ENCODE results near the gene ZBTB3. TPM values are rescaled to one million over a fixed set of nuclear protein-coding genes. Genes with fewer than 3 reads are reported as not detected.
"Not testable (repeated sequence)": the region's sequence is repeated elsewhere in the genome, so short reads cannot be mapped to it uniquely, and the experiment has no call there.

ZBTB3 gene
- total RNA-seq, 1 donor from 2014 or later = 10.9 TPM

DNA sequence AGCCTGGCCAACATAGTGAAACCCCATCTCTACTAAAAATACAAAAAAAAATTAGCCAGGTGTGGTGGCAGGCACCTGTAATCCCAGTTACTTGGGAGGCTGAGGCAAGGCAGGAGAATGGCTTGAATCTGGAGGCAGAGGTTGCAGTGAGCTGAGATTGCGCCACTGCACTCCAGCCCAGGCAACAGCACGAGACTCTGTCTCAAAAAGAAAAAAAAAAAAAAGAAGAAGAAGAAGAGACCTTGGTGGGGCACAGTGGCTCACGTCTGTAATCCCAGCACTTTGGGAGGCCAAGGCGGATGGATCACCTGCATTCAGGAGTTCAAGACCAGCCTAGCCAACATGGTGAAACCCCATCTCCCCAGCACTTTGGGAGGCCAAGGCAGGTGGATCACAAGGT is 50.0 kb downstream of the ZBTB3 start:
- intact Hi-C loops (cut with DNase I) = not testable (repeated sequence)
- DNase-seq (ENCODE audit: low spot score) = peak; percentile 35

- intact Hi-C loops (cut with DNase I) = no loop called here
- peak; percentile 36 for DNase-seq (ENCODE audit: low spot score)
Measured at GRCh38 chr11:62702246-62702645, 51.7 kb downstream of the ZBTB3 start.

Small RNA genes lying within 50 kb of the gene (microRNA-seq; reads per million reads assigned to microRNA genes)
- gene MIR6514 = not detected
- not detected for gene MIR6748

Other genes with a start within 250 kb of the ZBTB3 start
- 485 TPM for gene AHNAK, start 207.4 kb downstream of the ZBTB3 start, total RNA-seq
- 735 TPM for gene EEF1G, start 180.3 kb downstream of the ZBTB3 start, total RNA-seq
- 11.7 TPM for gene TUT1, start 162.6 kb downstream of the ZBTB3 start, total RNA-seq
- 36.8 TPM for gene MTA2, start 152.3 kb downstream of the ZBTB3 start, total RNA-seq
- gene EML3, start 141.4 kb downstream of the ZBTB3 start, total RNA-seq = 29.6 TPM
- 6.0 TPM for gene ROM1, start 140.9 kb downstream of the ZBTB3 start, total RNA-seq
- 16.0 TPM for gene B3GAT3, start 132.2 kb downstream of the ZBTB3 start, total RNA-seq
- gene GANAB, start 107.5 kb downstream of the ZBTB3 start, total RNA-seq = 99.8 TPM
- 10.0 TPM for gene INTS5, start 100.9 kb downstream of the ZBTB3 start, total RNA-seq
- gene C11orf98, start 89.0 kb downstream of the ZBTB3 start, total RNA-seq = 25.4 TPM
- 7.5 TPM for gene CSKMT, start 88.8 kb downstream of the ZBTB3 start, total RNA-seq
- 6.9 TPM for gene UQCC3, start 82.5 kb downstream of the ZBTB3 start, total RNA-seq
- 2.4 TPM for gene LBHD1, start 81.9 kb downstream of the ZBTB3 start, total RNA-seq
- 62.9 TPM for gene UBXN1, start 75.1 kb downstream of the ZBTB3 start, total RNA-seq
- 2.9 TPM for gene LRRN4CL, start 64.6 kb downstream of the ZBTB3 start, total RNA-seq
- gene BSCL2, start 46.7 kb downstream of the ZBTB3 start, total RNA-seq = 13.3 TPM
- gene GNG3, start 46.5 kb downstream of the ZBTB3 start, total RNA-seq = 0.27 TPM
- gene HNRNPUL2, start 26.7 kb downstream of the ZBTB3 start, total RNA-seq = 34.8 TPM
- 13.6 TPM for gene TTC9C, start 25.7 kb downstream of the ZBTB3 start, total RNA-seq
- gene POLR2G, start 7.4 kb upstream of the ZBTB3 start, total RNA-seq = 45.3 TPM
- 9.7 TPM for gene TAF6L, start 17.2 kb upstream of the ZBTB3 start, total RNA-seq
- gene TMEM179B, start 33.2 kb upstream of the ZBTB3 start, total RNA-seq = 12.0 TPM
- 17.7 TPM for gene TMEM223, start 37.8 kb upstream of the ZBTB3 start, total RNA-seq
- 36.7 TPM for gene NXF1, start 51.3 kb upstream of the ZBTB3 start, total RNA-seq
- 19.7 TPM for gene STX5, start 77.9 kb upstream of the ZBTB3 start, total RNA-seq
- not detected for gene TEX54, start 78.7 kb upstream of the ZBTB3 start, total RNA-seq
- 22.8 TPM for gene WDR74, start 85.4 kb upstream of the ZBTB3 start, total RNA-seq
- 38.6 TPM for gene SLC3A2, start 126.7 kb upstream of the ZBTB3 start, total RNA-seq
- gene CHRM1, start 167.2 kb upstream of the ZBTB3 start, total RNA-seq = not detected
- not detected for gene SLC22A6, start 230.8 kb upstream of the ZBTB3 start, total RNA-seq

Measured in cardiac septum (tissue), 1 donor.